IMR-90 (cell line): ENCODE data around the gene ACBD7. TPM values are rescaled to one million over a fixed set of nuclear protein-coding genes. Genes with fewer than 3 reads are reported as not detected.
A peak's percentile ranks its signal among the peaks of the same experiment; 100 is the strongest.

Source experiments
- ATAC-seq: fragments of 200-7000 bp; cut with Tn5 transposase; 2 replicates; pipeline ENCODE4 v1.9.1; 2020; ENCODE audit warnings: low read depth, mild to moderate bottlenecking, moderate library complexity
- BruUV-seq: library from RNA; stranded (reverse); fragments of 400-500 nt; replicated peaks from 2 replicates; lab custom pipeline; 2021; lab: Mats Ljungman, UMichigan
- CTCF ChIA-PET: fragments of 300-600 bp; formaldehyde crosslinking; extraction: SDS; loops from one replicate; lab custom pipeline; 2021; ENCODE audit warnings: antibody characterized with exemption; lab: Yijun Ruan, JAX
- POLR2A ChIA-PET: fragments of 300-600 bp; sonication (Branson Sonifier 250); formaldehyde crosslinking; loops from one replicate; lab custom pipeline; 2022; ENCODE audit warnings: antibody characterized with exemption; ENCODE audit not compliant: unreplicated experiment; lab: Charles Lee
- DNase-seq: peaks from one replicate; pipeline ENCODE4 v3.0.0; 2013
- H2AFZ ChIP-seq: replicated peaks from 2 replicates; pipeline ENCODE3; 2013; ENCODE audit warnings: low read length, mild to moderate bottlenecking; ENCODE audit not compliant: poor library complexity
- H2AK5ac ChIP-seq: 2 replicates; pipeline ENCODE4 v1.6.1; 2013; ENCODE audit warnings: low read depth, low read length, inconsistent platforms
- H2AK9ac ChIP-seq: replicated peaks from 2 replicates; pipeline ENCODE3; 2013; ENCODE audit warnings: mild to moderate bottlenecking, low read depth, low read length, moderate library complexity; ENCODE audit not compliant: poor library complexity
- H2BK120ac ChIP-seq: 2 replicates; pipeline ENCODE4 v1.6.1; 2013; ENCODE audit warnings: low read depth, low read length, inconsistent platforms
- H2BK15ac ChIP-seq: 3 replicates; pipeline ENCODE4 v1.6.1; 2013; ENCODE audit warnings: low read depth, low read length, inconsistent platforms
- H2BK20ac ChIP-seq: 2 replicates; pipeline ENCODE4 v1.6.1; 2013; ENCODE audit warnings: low read depth, mild to moderate bottlenecking, inconsistent platforms, low read length, moderate library complexity
- H2BK5ac ChIP-seq: 2 replicates; pipeline ENCODE4 v1.6.1; 2013; ENCODE audit warnings: mild to moderate bottlenecking, low read depth, low read length, inconsistent platforms; ENCODE audit not compliant: poor library complexity, severe bottlenecking
- H3K14ac ChIP-seq: replicated peaks from 2 replicates; pipeline ENCODE4 v1.6.1; 2013; ENCODE audit warnings: low read depth, low read length, inconsistent platforms
- H3K18ac ChIP-seq: 2 replicates; pipeline ENCODE4 v1.6.1; 2013; ENCODE audit warnings: low read depth, low read length, control low read depth
- H3K23ac ChIP-seq: 2 replicates; pipeline ENCODE4 v1.6.1; 2013; ENCODE audit warnings: low read depth, low read length, inconsistent platforms
- H3K27ac ChIP-seq: 2 replicates; pipeline ENCODE4 v1.5.1; 2013; ENCODE audit warnings: mild to moderate bottlenecking, control low read depth, low read length; ENCODE audit not compliant: insufficient read depth
- H3K27me3 ChIP-seq: 2 replicates; pipeline ENCODE4 v1.6.1; 2013; ENCODE audit warnings: low read length; ENCODE audit not compliant: control insufficient read depth, insufficient read depth
- H3K36me3 ChIP-seq: 2 replicates; pipeline ENCODE4 v1.6.1; 2013; ENCODE audit warnings: low read length, mixed read lengths; ENCODE audit not compliant: control insufficient read depth, insufficient read depth
- H3K4ac ChIP-seq: 2 replicates; pipeline ENCODE4 v1.6.1; 2013; ENCODE audit warnings: low read depth, low read length, inconsistent platforms
- H3K4me1 ChIP-seq: 2 replicates; pipeline ENCODE4 v1.6.1; 2013; ENCODE audit warnings: low read length, mixed read lengths; ENCODE audit not compliant: control insufficient read depth, insufficient read depth
- H3K4me2 ChIP-seq: 2 replicates; pipeline ENCODE4 v1.6.1; 2013; ENCODE audit warnings: low read depth, mild to moderate bottlenecking, control low read depth, low read length, moderate library complexity
- H3K4me3 ChIP-seq: 2 replicates; pipeline ENCODE4 v1.5.1; 2013; ENCODE audit warnings: low read depth, mild to moderate bottlenecking, control low read depth, low read length, moderate library complexity; ENCODE audit not compliant: insufficient read depth
- H3K56ac ChIP-seq: 2 replicates; pipeline ENCODE4 v1.6.1; 2013; ENCODE audit warnings: low read length, inconsistent platforms; ENCODE audit not compliant: insufficient read depth; ENCODE audit errors: extremely low read depth
- H3K79me1 ChIP-seq, 2 experiments: 2 replicates each; pipeline ENCODE4 v1.6.1; 2013; ENCODE audit warnings: low read length in 2 of 2, inconsistent platforms in 1 of 2, low read depth in 1 of 2
- H3K9ac ChIP-seq: 2 replicates; pipeline ENCODE4 v1.6.1; 2013; ENCODE audit warnings: low read depth, low read length, control low read depth
- H3K9me1 ChIP-seq: 2 replicates; pipeline ENCODE4 v1.6.1; 2013; ENCODE audit warnings: low read length, inconsistent platforms; ENCODE audit not compliant: insufficient read depth
- H3K9me3 ChIP-seq: 2 replicates; pipeline ENCODE4 v1.6.1; 2013; ENCODE audit warnings: low read length; ENCODE audit not compliant: control insufficient read depth, insufficient read depth
- H4K20me1 ChIP-seq: 2 replicates; pipeline ENCODE4 v1.6.1; 2013; ENCODE audit warnings: low read length, inconsistent platforms; ENCODE audit not compliant: insufficient read depth
- H4K5ac ChIP-seq: 2 replicates; pipeline ENCODE4 v1.6.1; 2013; ENCODE audit warnings: mild to moderate bottlenecking, low read depth, low read length, control low read depth
- H4K8ac ChIP-seq, 2 experiments: 2 replicates each; pipeline ENCODE4 v1.6.1; 2013; ENCODE audit warnings: low read depth in 2 of 2, low read length in 2 of 2, control low read depth in 1 of 2, inconsistent platforms in 1 of 2
- H4K91ac ChIP-seq: 2 replicates; pipeline ENCODE4 v1.6.1; 2013; ENCODE audit warnings: low read depth, low read length, inconsistent platforms; ENCODE audit not compliant: insufficient read depth
- BHLHE40 ChIP-seq: fragments of 150-350 bp; IDR thresholded peaks from 2 replicates; pipeline ENCODE4 v1.6.1; 2016; ENCODE audit warnings: mild to moderate bottlenecking, low read depth, low read length
- CEBPB ChIP-seq: IDR thresholded peaks from 2 replicates; pipeline ENCODE4 v1.6.1; 2012; ENCODE audit warnings: low read depth, low read length, improper control_type of control experiment
- CHD1 ChIP-seq: IDR thresholded peaks from 2 replicates; pipeline ENCODE4 v1.6.1; 2012; ENCODE audit warnings: low read depth, low read length, improper control_type of control experiment
- FOS ChIP-seq: fragments of 150-350 bp; IDR thresholded peaks from 2 replicates; pipeline ENCODE4 v1.6.1; 2016; ENCODE audit warnings: low read depth, low read length
- MAFK ChIP-seq: IDR thresholded peaks from 2 replicates; pipeline ENCODE4 v1.6.1; 2012; ENCODE audit warnings: low read depth, low read length, improper control_type of control experiment
- MAZ ChIP-seq: IDR thresholded peaks from 2 replicates; pipeline ENCODE4 v1.6.1; 2012; ENCODE audit warnings: low read depth, mild to moderate bottlenecking, low read length, improper control_type of control experiment, moderate library complexity, borderline replicate concordance
- MXI1 ChIP-seq: IDR thresholded peaks from 2 replicates; pipeline ENCODE4 v1.6.1; 2012; ENCODE audit warnings: low read depth, mild to moderate bottlenecking, low read length, moderate library complexity, borderline replicate concordance
- NFE2L2 ChIP-seq: fragments of 150-350 bp; IDR thresholded peaks from 2 replicates; pipeline ENCODE4 v1.6.1; 2016; ENCODE audit warnings: low read depth, mild to moderate bottlenecking, low read length
- POLR2A ChIP-seq: IDR thresholded peaks from 2 replicates; pipeline ENCODE4 v1.6.1; 2012; ENCODE audit warnings: mild to moderate bottlenecking, low read depth, low read length
- RAD21 ChIP-seq: IDR thresholded peaks from 2 replicates; pipeline ENCODE4 v1.6.1; 2012; ENCODE audit warnings: low read length, improper control_type of control experiment
- RCOR1 ChIP-seq: IDR thresholded peaks from 2 replicates; pipeline ENCODE4 v1.6.1; 2012; ENCODE audit warnings: mild to moderate bottlenecking, low read length, improper control_type of control experiment; ENCODE audit not compliant: insufficient replicate concordance
- RFX5 ChIP-seq: IDR thresholded peaks from 2 replicates; pipeline ENCODE4 v1.8.0; 2012; ENCODE audit warnings: low read depth, mild to moderate bottlenecking, low read length, moderate library complexity
- SMC3 ChIP-seq: fragments of 150-350 bp; IDR thresholded peaks from 2 replicates; pipeline ENCODE4 v1.6.1; 2016; ENCODE audit warnings: low read depth, mild to moderate bottlenecking, antibody characterized with exemption, low read length, moderate library complexity
- USF2 ChIP-seq: fragments of 150-350 bp; IDR thresholded peaks from 2 replicates; pipeline ENCODE4 v1.6.1; 2017; ENCODE audit warnings: mild to moderate bottlenecking, antibody characterized with exemption, low read length, low read depth
- WGBS, 2 experiments: methylation state at CpG; one replicate each; pipeline versions ENCODE4 v1.1.5 to v1.1.7; 2013; ENCODE audit warnings: missing lambda C conversion rate in 2 of 2; ENCODE audit not compliant: insufficient read length in 1 of 2; ENCODE audit errors: extremely low coverage in 2 of 2; 5-methylcytosine and 5-hydroxymethylcytosine counted together
- dilution Hi-C: fragments of 300-500 bp; cut with HindIII; formaldehyde crosslinking; loops from one replicate; pipeline ENCODE4 v1.14.3; 2018; ENCODE audit warnings: low sequenced_read_pairs; ENCODE audit not compliant: unreplicated experiment
- in situ Hi-C: fragments of 300-500 bp; cut with MboI; formaldehyde crosslinking; loops from 3 replicates; pipeline ENCODE4 v1.14.3; 2019; ENCODE audit warnings: low sequenced_read_pairs, inconsistent platforms, mixed read lengths
- intact Hi-C: fragments of 100-400 bp; cut with micrococcal nuclease; formaldehyde crosslinking; loops from 2 replicates; pipeline ENCODE4 v1.10.0; 2022
- polyA plus RNA-seq, 3 experiments: library from polyadenylated mRNA; depleted of rRNA; stranded (reverse); fragments of >200 nt; gene quantifications; 2 replicates each; pipeline ENCODE4 v1.2.3, GENCODE V29; 2012; ENCODE audit warnings: low replicate concordance in 1 of 3
- total RNA-seq: library from RNA; depleted of rRNA; stranded (reverse); fragments of >200 nt; gene quantifications from 2 replicates; pipeline ENCODE4 v1.2.3, GENCODE V29; 2012
- TF ChIP-seq, protein P1 (sequence below): conservative IDR thresholded peaks from 2 replicates; pipeline ENCODE4 v1.5.1; 2012; ENCODE audit warnings: mild to moderate bottlenecking, low read depth, low read length, improper control_type of control experiment
- TF ChIP-seq, protein P2 (sequence below): fragments of 150-350 bp; IDR thresholded peaks from 2 replicates; pipeline ENCODE4 v1.6.1; 2016; ENCODE audit warnings: low read depth, mild to moderate bottlenecking, low read length, moderate library complexity, borderline replicate concordance

Gene ACBD7
- total and polyA plus RNA-seq, 2 of the 4 experiments (the other 2 are of a cell fraction), result 0.29 to 0.54 TPM

DNA sequence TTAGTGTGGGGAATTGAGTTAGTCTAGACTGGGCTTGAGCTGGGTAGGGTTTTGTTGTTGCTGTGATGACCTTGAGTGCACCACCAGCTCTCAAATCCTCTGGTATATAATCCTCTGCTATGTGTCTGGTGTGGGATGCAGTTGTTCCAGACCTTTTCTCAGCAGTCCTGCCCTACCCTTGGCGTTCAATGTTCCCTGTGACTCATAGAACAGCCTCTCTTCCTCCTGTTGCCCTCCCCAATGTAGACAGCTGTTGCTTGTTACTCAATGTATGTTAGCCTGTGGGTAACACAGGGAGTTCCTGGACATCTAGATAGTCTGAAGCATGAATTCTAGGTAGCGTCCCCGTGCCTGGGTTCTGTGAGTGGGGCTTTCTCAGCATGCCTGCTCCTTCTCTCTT is 19.8 kb downstream of the ACBD7 start:
- H2BK20ac ChIP-seq, result no peak overlapping the region
- H2AK9ac ChIP-seq, result no peak overlapping the region
- no CpG with 5 or more reads among the region's 3 CpGs for WGBS, 2 experiments
- peak; percentile 61 for DNase-seq
- intact Hi-C loops (loop anchor here (5.0 kb wide), 1 partner anchor 52 kb away; no protein-coding TSS in a partner anchor), dilution Hi-C loops (no loop called here), in situ Hi-C loops (no loop called here)
- H3K79me1 ChIP-seq, result no peaks in the 10 kb centered on the region
- H2BK15ac ChIP-seq, result no peak overlapping the region
- peaks cover 12% of the 10 kb centered on the region for H3K9me3 ChIP-seq
- H3K4me2 ChIP-seq, result no peak overlapping the region
- POLR2A ChIA-PET, result no interaction called here
- no peak overlapping the region for H3K14ac ChIP-seq
- BruUV-seq, result no TSS peak
- H3K23ac ChIP-seq, result no peak overlapping the region
- H3K18ac ChIP-seq, result no peak overlapping the region
- no peak overlapping the region for H2AK5ac ChIP-seq
- TF ChIP-seq CHD1 (no peak), BHLHE40 (no peak), CEBPB (no peak), MXI1 (no peak), RCOR1 (no peak), USF2 (no peak), FOS (no peak), RFX5 (no peak), MAZ (no peak), SMC3 (no peak), MAFK (no peak), POLR2A (no peak), NFE2L2 (no peak), RAD21 (no peak)
- TF ChIP-seq, protein P1, sequence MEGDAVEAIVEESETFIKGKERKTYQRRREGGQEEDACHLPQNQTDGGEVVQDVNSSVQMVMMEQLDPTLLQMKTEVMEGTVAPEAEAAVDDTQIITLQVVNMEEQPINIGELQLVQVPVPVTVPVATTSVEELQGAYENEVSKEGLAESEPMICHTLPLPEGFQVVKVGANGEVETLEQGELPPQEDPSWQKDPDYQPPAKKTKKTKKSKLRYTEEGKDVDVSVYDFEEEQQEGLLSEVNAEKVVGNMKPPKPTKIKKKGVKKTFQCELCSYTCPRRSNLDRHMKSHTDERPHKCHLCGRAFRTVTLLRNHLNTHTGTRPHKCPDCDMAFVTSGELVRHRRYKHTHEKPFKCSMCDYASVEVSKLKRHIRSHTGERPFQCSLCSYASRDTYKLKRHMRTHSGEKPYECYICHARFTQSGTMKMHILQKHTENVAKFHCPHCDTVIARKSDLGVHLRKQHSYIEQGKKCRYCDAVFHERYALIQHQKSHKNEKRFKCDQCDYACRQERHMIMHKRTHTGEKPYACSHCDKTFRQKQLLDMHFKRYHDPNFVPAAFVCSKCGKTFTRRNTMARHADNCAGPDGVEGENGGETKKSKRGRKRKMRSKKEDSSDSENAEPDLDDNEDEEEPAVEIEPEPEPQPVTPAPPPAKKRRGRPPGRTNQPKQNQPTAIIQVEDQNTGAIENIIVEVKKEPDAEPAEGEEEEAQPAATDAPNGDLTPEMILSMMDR, result no peak
- TF ChIP-seq, protein P2, sequence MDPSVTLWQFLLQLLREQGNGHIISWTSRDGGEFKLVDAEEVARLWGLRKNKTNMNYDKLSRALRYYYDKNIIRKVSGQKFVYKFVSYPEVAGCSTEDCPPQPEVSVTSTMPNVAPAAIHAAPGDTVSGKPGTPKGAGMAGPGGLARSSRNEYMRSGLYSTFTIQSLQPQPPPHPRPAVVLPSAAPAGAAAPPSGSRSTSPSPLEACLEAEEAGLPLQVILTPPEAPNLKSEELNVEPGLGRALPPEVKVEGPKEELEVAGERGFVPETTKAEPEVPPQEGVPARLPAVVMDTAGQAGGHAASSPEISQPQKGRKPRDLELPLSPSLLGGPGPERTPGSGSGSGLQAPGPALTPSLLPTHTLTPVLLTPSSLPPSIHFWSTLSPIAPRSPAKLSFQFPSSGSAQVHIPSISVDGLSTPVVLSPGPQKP, result no peak
- no peaks in the 10 kb centered on the region for H3K9me1 ChIP-seq
- no peak overlapping the region for H4K8ac ChIP-seq
- no peak overlapping the region for H2BK5ac ChIP-seq
- H2AFZ ChIP-seq, result peak overlapping the region; percentile 39
- H2BK120ac ChIP-seq, result no peak overlapping the region
- no peaks in the 10 kb centered on the region for H3K36me3 ChIP-seq
- no peak overlapping the region for H3K56ac ChIP-seq
- no peak overlapping the region for H3K4ac ChIP-seq
- CTCF ChIA-PET, result interaction anchor here (0.9 kb wide), 1 partner anchor 17 kb away, joined by 3 read pairs; no protein-coding TSS in a partner anchor
- H3K27me3 ChIP-seq, result peaks cover 3% of the 10 kb centered on the region; the same call in 1 of the 2 replicates
- no peak overlapping the region for H3K9ac ChIP-seq
- peak; percentile 93 for ATAC-seq
- no peak overlapping the region for H4K91ac ChIP-seq
- H3K4me1 ChIP-seq, result no peaks in the 10 kb centered on the region
- H3K27ac ChIP-seq, result no peak overlapping the region
- no peak overlapping the region for H4K5ac ChIP-seq
- no peak overlapping the region for H3K4me3 ChIP-seq
- no peaks in the 10 kb centered on the region for H4K20me1 ChIP-seq
